HepG2 (cell line): ENCODE measurements around the gene TALDO1. TPM values are rescaled to one million over a fixed set of nuclear protein-coding genes. Genes with fewer than 3 reads are reported as not detected.

Source experiments
- AGO1 ChIP-seq: fragments of 200-400 bp; formaldehyde crosslinking; IDR thresholded peaks from 2 replicates; pipeline ENCODE4 v1.6.1; 2017; ENCODE audit warnings: mild to moderate bottlenecking, low read depth, low read length, moderate library complexity; ENCODE audit not compliant: poor library complexity, severe bottlenecking
- ARNTL ChIP-seq: sonication (generic); formaldehyde crosslinking; IDR thresholded peaks from 2 replicates; pipeline ENCODE4 v1.4.0; 2020; ENCODE audit warnings: mild to moderate bottlenecking, missing genetic modification reagents
- EED ChIP-seq: sonication (generic); formaldehyde crosslinking; IDR thresholded peaks from 2 replicates; pipeline ENCODE4 v1.5.0; 2020; ENCODE audit warnings: mild to moderate bottlenecking, missing genetic modification reagents
- ERF ChIP-seq: IDR thresholded peaks from 2 replicates; pipeline ENCODE4 v1.6.1; 2018; ENCODE audit warnings: missing biosample characterization, missing genetic modification reagents
- GABPB1 ChIP-seq: IDR thresholded peaks from 2 replicates; pipeline ENCODE4 v1.6.1; 2016; ENCODE audit warnings: mild to moderate bottlenecking, missing genetic modification reagents, moderate library complexity, missing compliant biosample characterization
- GMEB2 ChIP-seq: IDR thresholded peaks from 2 replicates; pipeline ENCODE4 v1.6.1; 2016; ENCODE audit warnings: missing biosample characterization, missing genetic modification reagents, low read depth
- IRF2 ChIP-seq: IDR thresholded peaks from 2 replicates; pipeline ENCODE4 v1.6.1; 2018; ENCODE audit warnings: missing genetic modification reagents, missing compliant biosample characterization
- KAT8 ChIP-seq: IDR thresholded peaks from 2 replicates; pipeline ENCODE4 v1.6.1; 2016; ENCODE audit warnings: missing genetic modification reagents, missing compliant biosample characterization
- KMT2B ChIP-seq: IDR thresholded peaks from 2 replicates; pipeline ENCODE4 v1.6.1; 2016; ENCODE audit warnings: missing genetic modification reagents, missing compliant biosample characterization
- MAZ ChIP-seq, 2 experiments: sonication (generic) in 1 of 2; formaldehyde crosslinking in 1 of 2; IDR thresholded peaks; 2 replicates each; pipeline versions ENCODE4 v1.5.0 to v1.6.1; 2012 to 2020; ENCODE audit warnings: low read depth in 2 of 2, mild to moderate bottlenecking in 2 of 2, borderline replicate concordance in 1 of 2, improper control_type of control experiment in 1 of 2, low read length in 1 of 2, missing genetic modification reagents in 1 of 2, moderate library complexity in 1 of 2
- SIN3A ChIP-seq: IDR thresholded peaks from 2 replicates; pipeline ENCODE4 v1.6.1; 2011; ENCODE audit warnings: low read depth, mild to moderate bottlenecking, control low read depth, low read length, borderline replicate concordance
- TAF1 ChIP-seq: sonication (generic); formaldehyde crosslinking; IDR thresholded peaks from 2 replicates; pipeline ENCODE4 v1.4.0; 2020; ENCODE audit warnings: missing genetic modification reagents
- TGIF2 ChIP-seq: IDR thresholded peaks from 2 replicates; pipeline ENCODE4 v1.6.1; 2016; ENCODE audit warnings: control low read depth, missing compliant biosample characterization
- ZBTB21 ChIP-seq: sonication (generic); formaldehyde crosslinking; IDR thresholded peaks from 2 replicates; pipeline ENCODE4 v1.4.0; 2020; ENCODE audit warnings: missing genetic modification reagents
- ZBTB4 ChIP-seq: sonication (generic); formaldehyde crosslinking; IDR thresholded peaks from 2 replicates; pipeline ENCODE4 v1.4.0; 2020; ENCODE audit warnings: missing genetic modification reagents, mild to moderate bottlenecking, borderline replicate concordance
- ZC3H4 ChIP-seq: sonication (generic); formaldehyde crosslinking; IDR thresholded peaks from 2 replicates; pipeline ENCODE4 v1.4.0; 2020; ENCODE audit warnings: missing genetic modification reagents, borderline replicate concordance
- ZNF335 ChIP-seq: sonication (generic); formaldehyde crosslinking; IDR thresholded peaks from 2 replicates; pipeline ENCODE4 v1.4.0; 2020; ENCODE audit warnings: missing genetic modification reagents
- ZNF577 ChIP-seq: sonication (generic); formaldehyde crosslinking; IDR thresholded peaks from 2 replicates; pipeline ENCODE4 v1.4.0; 2020; ENCODE audit warnings: mild to moderate bottlenecking, low read depth, missing genetic modification reagents, borderline replicate concordance
- ZNF691 ChIP-seq: sonication (generic); formaldehyde crosslinking; IDR thresholded peaks from 2 replicates; pipeline ENCODE4 v1.4.0; 2020; ENCODE audit warnings: missing genetic modification reagents, low read depth, mild to moderate bottlenecking, borderline replicate concordance
- ZNF749 ChIP-seq: sonication (generic); formaldehyde crosslinking; IDR thresholded peaks from 2 replicates; pipeline ENCODE4 v1.8.0; 2022; ENCODE audit warnings: mild to moderate bottlenecking, missing genetic modification reagents, moderate library complexity, borderline replicate concordance
- polyA plus RNA-seq, 8 experiments: library from polyadenylated mRNA; depleted of rRNA in 3 of 8; stranded (reverse) in 7 of 8; unstranded in 1 of 8; fragments of >200 nt; fragmentation: Illumina TruSeq in 4 of 8; extraction: Trizol in 4 of 8; gene quantifications; 2 replicates each; pipeline versions ENCODE4 v1.2.1 to v1.2.3, GENCODE V29; 2011 to 2016; ENCODE audit warnings: low read depth in 4 of 8, missing spikeins in 1 of 8, mixed read lengths in 1 of 8; ENCODE audit not compliant: insufficient read depth in 1 of 8
- total RNA-seq, 5 experiments: library from RNA; depleted of rRNA; stranded (reverse); fragments of >200 nt; fragmentation: Illumina TruSeq; extraction: Trizol; gene quantifications; 2 replicates each; pipeline ENCODE4 v1.2.3, GENCODE V29; 2016; ENCODE audit warnings: low read depth in 1 of 5

TALDO1 gene
- total and polyA plus RNA-seq, 2 of the 13 experiments (the other 11 are each of a cell fraction or from before 2014, with no cell fraction given): 107 to 240 TPM

GRCh38 chr11:795634-796564 is 48.6 kb downstream of the TALDO1 start (continued):
- no peak for TF ChIP-seq ZNF577 (CRISPR knock-in tag)
- TF ChIP-seq ARNTL (CRISPR knock-in tag): 0 out of 2 replicates have a peak, but pooled peaks have one; percentile 27
- peak; percentile 14; the same call in 1 of the 2 replicates for TF ChIP-seq EED (CRISPR knock-in tag)
- no peak for TF ChIP-seq ZBTB21 (CRISPR knock-in tag)
- peak; percentile 41 for TF ChIP-seq GABPB1 (CRISPR knock-in tag)
- TF ChIP-seq MAZ (IDR thresholded peaks at IDR 0.05; ENCODE audit: borderline replicate concordance, low read depth, low read length): 0 out of 2 replicates have a peak, but pooled peaks have one; percentile 22
- TF ChIP-seq MAZ (CRISPR knock-in tag; IDR thresholded peaks at IDR 0.05; ENCODE audit: low read depth): 0 out of 2 replicates have a peak, but pooled peaks have one; percentile 32
- no peak for TF ChIP-seq KMT2B (CRISPR knock-in tag)
- no peak for TF ChIP-seq GMEB2 (CRISPR knock-in tag)
- no peak for TF ChIP-seq ZNF749
- TF ChIP-seq TAF1 (CRISPR knock-in tag): peak; percentile 58; the same call in 1 of the 2 replicates
- 0 out of 2 replicates have a peak, but pooled peaks have one; percentile 24 for TF ChIP-seq ERF (CRISPR knock-in tag)
- peak; percentile 97 for TF ChIP-seq IRF2 (CRISPR knock-in tag)
- TF ChIP-seq ZBTB4: no peak
- peak; percentile 43; the same call in 1 of the 2 replicates for TF ChIP-seq SIN3A
- no peak for TF ChIP-seq KAT8 (CRISPR knock-in tag)
- TF ChIP-seq ZC3H4 (CRISPR knock-in tag): no peak
- TF ChIP-seq AGO1: peak; percentile 78
- TF ChIP-seq ZNF691 (CRISPR knock-in tag): 0 out of 2 replicates have a peak, but pooled peaks have one; percentile 16
- peak; percentile 66; the same call in 1 of the 2 replicates for TF ChIP-seq TGIF2 (CRISPR knock-in tag)
- TF ChIP-seq ZNF335 (CRISPR knock-in tag): 0 out of 2 replicates have a peak, but pooled peaks have one; percentile 11
